Fibroblast of pulmonary artery (primary cell): ENCODE results near the gene FAM222A.

ENCODE experiments used
- DNase-seq: peaks from one replicate; pipeline ENCODE4 v3.0.0-alpha.2; 2010; ENCODE audit warnings: low read depth
- H3K4me3 ChIP-seq: replicated peaks from 2 replicates; pipeline ENCODE4 v1.5.1; 2011; ENCODE audit warnings: low read depth, mild to moderate bottlenecking, control low read depth, low read length, moderate library complexity
- CTCF ChIP-seq: IDR thresholded peaks from 2 replicates; pipeline ENCODE4 v1.5.1; 2011; ENCODE audit warnings: mild to moderate bottlenecking, control low read depth, low read length, inconsistent platforms; ENCODE audit errors: missing control alignments

Gene FAM222A

GRCh38 chr12:109770861-109771670 lies 57.4 kb downstream of the FAM222A start:
- no peak overlapping the region for H3K4me3 ChIP-seq
- no peak for TF ChIP-seq CTCF
- no peak for DNase-seq

- H3K4me3 ChIP-seq, result no peak overlapping the region
- DNase-seq, result no peak
- TF ChIP-seq CTCF, result no peak
Measured at GRCh38 chr12:109771746-109772621, 58.4 kb downstream of the FAM222A start.

GRCh38 chr12:109772622-109773321 lies 59.1 kb downstream of the FAM222A start:
- DNase-seq, result no peak
- no peak for TF ChIP-seq CTCF
- no peak overlapping the region for H3K4me3 ChIP-seq

- no peak for DNase-seq
- TF ChIP-seq CTCF, result no peak
Measured at GRCh38 chr12:109773384-109774011, 59.9 kb downstream of the FAM222A start.

GRCh38 chr12:109775172-109775881 lies 61.7 kb downstream of the FAM222A start:
- TF ChIP-seq CTCF, result peak; percentile 97
- DNase-seq, result peak; percentile 73
- no peak overlapping the region for H3K4me3 ChIP-seq

More at GRCh38 chr12:109773384-109774011, 59.9 kb downstream of the FAM222A start:
- H3K4me3 ChIP-seq, result no peak overlapping the region

- TF ChIP-seq CTCF, result no peak
- no peak overlapping the region for H3K4me3 ChIP-seq
- no peak for DNase-seq
Measured at GRCh38 chr12:109776624-109777023, 63.0 kb downstream of the FAM222A start.
